DND-41 (cell line): ENCODE measurements around the gene ATP9A.

Experiments used
- ATAC-seq: fragments of 200-7000 bp; cut with Tn5 transposase; 3 replicates; pipeline ENCODE4 v1.9.1; 2021; ENCODE audit warnings: low read depth; ENCODE audit not compliant: insufficient read depth
- DNase-seq: peaks from one replicate; pipeline ENCODE4 v3.0.0-alpha.2; 2020
- H2AFZ ChIP-seq: 2 replicates; pipeline ENCODE4 v1.6.0; 2012; ENCODE audit warnings: low read depth, low read length
- H3K27ac ChIP-seq: 2 replicates; pipeline ENCODE4 v1.5.1; 2012; ENCODE audit warnings: low read length, inconsistent platforms
- H3K27me3 ChIP-seq: fragments of 200-600 bp; sonication (generic); 2 replicates; pipeline ENCODE4 v1.6.0; 2012; ENCODE audit warnings: low read length, mild to moderate bottlenecking, inconsistent platforms; ENCODE audit not compliant: insufficient read depth, poor library complexity
- H3K36me3 ChIP-seq: 2 replicates; pipeline ENCODE4 v1.5.1; 2012; ENCODE audit warnings: low read length, inconsistent platforms; ENCODE audit not compliant: insufficient read depth
- H3K4me1 ChIP-seq: 2 replicates; pipeline ENCODE4 v1.5.1; 2012; ENCODE audit warnings: mild to moderate bottlenecking, low read length; ENCODE audit not compliant: insufficient read depth
- H3K4me2 ChIP-seq: 2 replicates; pipeline ENCODE4 v1.6.0; 2012; ENCODE audit warnings: mild to moderate bottlenecking, moderate library complexity, low read length, inconsistent platforms; ENCODE audit not compliant: insufficient read depth
- H3K4me3 ChIP-seq, 2 experiments: fragments of 200-600 bp in 1 of 2; shearing (Covaris generic) in 1 of 2; 2 replicates each; pipeline ENCODE4 v1.5.1; 2012 to 2016; ENCODE audit warnings: inconsistent platforms in 2 of 2, low read length in 2 of 2, mild to moderate bottlenecking in 2 of 2, low read depth in 1 of 2, moderate library complexity in 1 of 2
- H3K79me2 ChIP-seq: 2 replicates; pipeline ENCODE4 v1.6.0; 2012; ENCODE audit warnings: low read length, inconsistent platforms; ENCODE audit not compliant: insufficient read depth
- H3K9ac ChIP-seq: 2 replicates; pipeline ENCODE4 v1.6.0; 2012; ENCODE audit warnings: low read depth, mild to moderate bottlenecking, inconsistent platforms, low read length, moderate library complexity
- H3K9me3 ChIP-seq: 2 replicates; pipeline ENCODE4 v1.5.1; 2012; ENCODE audit warnings: low read length, moderate library complexity, mild to moderate bottlenecking, inconsistent platforms; ENCODE audit not compliant: insufficient read depth, severe bottlenecking
- H4K20me1 ChIP-seq: 2 replicates; pipeline ENCODE4 v1.6.0; 2012; ENCODE audit warnings: low read length; ENCODE audit not compliant: insufficient read depth
- EZH2 ChIP-seq: IDR thresholded peaks from 3 replicates; pipeline ENCODE4 v1.6.1; 2012; ENCODE audit warnings: borderline replicate concordance, low read depth, mild to moderate bottlenecking, moderate library complexity, low read length, inconsistent platforms; ENCODE audit not compliant: severe bottlenecking
- TF ChIP-seq, protein P1 (sequence below): IDR thresholded peaks from 2 replicates; pipeline ENCODE4 v1.5.1; 2012; ENCODE audit warnings: borderline replicate concordance, low read length, moderate library complexity, mild to moderate bottlenecking; ENCODE audit not compliant: poor library complexity, severe bottlenecking; ENCODE audit errors: extremely low read depth

The ATP9A gene

DNA sequence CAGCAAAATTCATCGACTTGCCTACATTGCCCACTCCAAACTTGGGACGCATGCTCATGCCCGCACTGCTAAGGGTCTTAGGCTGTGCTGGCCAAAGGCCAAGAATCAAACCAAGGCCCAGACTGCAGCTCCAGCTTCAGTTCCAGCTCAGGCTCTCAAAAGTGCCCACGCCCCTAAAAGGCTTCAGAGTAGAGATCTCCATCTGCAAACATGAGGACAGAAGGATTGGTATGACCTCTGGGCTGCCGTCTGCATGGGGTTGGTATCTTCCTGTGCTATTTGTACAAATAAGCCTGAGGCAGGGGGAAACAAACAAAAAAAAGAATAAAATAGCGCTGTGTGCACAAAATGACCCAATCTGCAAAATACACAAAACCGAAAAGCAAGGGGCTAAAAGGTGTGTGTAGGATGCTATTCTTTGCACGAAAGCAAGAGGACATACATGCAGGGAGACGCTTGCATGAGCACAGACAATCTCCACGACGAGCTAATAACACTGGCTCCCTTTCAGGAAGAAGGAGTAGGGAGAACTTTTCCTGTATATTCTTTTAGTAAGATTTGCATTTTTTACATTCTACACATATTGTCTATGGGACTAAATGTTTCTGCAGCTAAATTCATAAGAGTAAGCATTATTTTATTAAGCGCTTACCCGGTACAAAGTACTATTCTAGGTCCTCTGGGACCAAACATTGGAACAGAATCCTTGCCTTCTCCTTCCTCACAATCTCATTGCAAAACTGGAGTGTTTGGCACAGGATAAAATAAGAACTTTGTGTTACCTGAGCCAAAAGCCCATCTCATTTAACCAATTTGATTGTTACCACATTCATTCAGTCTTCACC lies 33.1 kb downstream of the ATP9A start:
- Histone ChIP-seq H3K27me3 (peaks cover 13% of the 10 kb centered on the region), H3K79me2 (no peaks in the 10 kb centered on the region), H2AFZ (no peak overlapping the region), H3K4me1 (no peaks in the 10 kb centered on the region), H3K9me3 (no peaks in the 10 kb centered on the region), H3K4me3 (no peak overlapping the region), H4K20me1 (no peaks in the 10 kb centered on the region), H3K4me2 (no peak overlapping the region), H3K27ac (no peak overlapping the region), H3K36me3 (no peaks in the 10 kb centered on the region), H3K9ac (no peak overlapping the region)
- TF ChIP-seq EZH2 = no peak
- TF ChIP-seq, protein P1, sequence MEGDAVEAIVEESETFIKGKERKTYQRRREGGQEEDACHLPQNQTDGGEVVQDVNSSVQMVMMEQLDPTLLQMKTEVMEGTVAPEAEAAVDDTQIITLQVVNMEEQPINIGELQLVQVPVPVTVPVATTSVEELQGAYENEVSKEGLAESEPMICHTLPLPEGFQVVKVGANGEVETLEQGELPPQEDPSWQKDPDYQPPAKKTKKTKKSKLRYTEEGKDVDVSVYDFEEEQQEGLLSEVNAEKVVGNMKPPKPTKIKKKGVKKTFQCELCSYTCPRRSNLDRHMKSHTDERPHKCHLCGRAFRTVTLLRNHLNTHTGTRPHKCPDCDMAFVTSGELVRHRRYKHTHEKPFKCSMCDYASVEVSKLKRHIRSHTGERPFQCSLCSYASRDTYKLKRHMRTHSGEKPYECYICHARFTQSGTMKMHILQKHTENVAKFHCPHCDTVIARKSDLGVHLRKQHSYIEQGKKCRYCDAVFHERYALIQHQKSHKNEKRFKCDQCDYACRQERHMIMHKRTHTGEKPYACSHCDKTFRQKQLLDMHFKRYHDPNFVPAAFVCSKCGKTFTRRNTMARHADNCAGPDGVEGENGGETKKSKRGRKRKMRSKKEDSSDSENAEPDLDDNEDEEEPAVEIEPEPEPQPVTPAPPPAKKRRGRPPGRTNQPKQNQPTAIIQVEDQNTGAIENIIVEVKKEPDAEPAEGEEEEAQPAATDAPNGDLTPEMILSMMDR = no peak
- ATAC-seq (no peak), DNase-seq (no peak)

DNA sequence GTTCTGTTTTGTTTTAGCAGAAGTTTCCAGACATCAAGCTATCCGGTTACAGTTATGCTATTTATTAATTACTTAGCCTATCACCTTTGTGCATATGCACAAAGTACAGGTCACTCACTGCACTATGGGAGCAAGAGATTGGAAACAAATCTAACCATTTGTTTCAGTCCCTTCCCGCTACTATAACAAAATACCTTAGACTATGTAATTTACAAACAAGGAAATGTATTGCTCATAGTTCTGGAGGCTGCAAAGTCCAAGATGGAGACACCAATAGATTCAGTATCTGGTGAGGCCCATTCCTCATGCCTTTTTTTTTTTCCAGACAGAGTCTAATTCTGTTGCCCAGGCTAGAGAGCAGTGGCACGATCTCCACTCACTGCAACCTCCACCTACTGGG lies 35.1 kb downstream of the ATP9A start:
- Histone ChIP-seq H3K4me1 (no peaks in the 10 kb centered on the region), H3K9me3 (no peaks in the 10 kb centered on the region), H3K4me2 (no peak overlapping the region), H3K27me3 (peaks cover 13% of the 10 kb centered on the region), H3K79me2 (no peaks in the 10 kb centered on the region), H4K20me1 (no peaks in the 10 kb centered on the region), H3K27ac (no peak overlapping the region), H2AFZ (no peak overlapping the region), H3K4me3 (no peak overlapping the region), H3K36me3 (no peaks in the 10 kb centered on the region), H3K9ac (no peak overlapping the region)
- no peak for DNase-seq
- no peak for TF ChIP-seq EZH2
- TF ChIP-seq, protein P1 = no peak
- ATAC-seq = no peak

DNA sequence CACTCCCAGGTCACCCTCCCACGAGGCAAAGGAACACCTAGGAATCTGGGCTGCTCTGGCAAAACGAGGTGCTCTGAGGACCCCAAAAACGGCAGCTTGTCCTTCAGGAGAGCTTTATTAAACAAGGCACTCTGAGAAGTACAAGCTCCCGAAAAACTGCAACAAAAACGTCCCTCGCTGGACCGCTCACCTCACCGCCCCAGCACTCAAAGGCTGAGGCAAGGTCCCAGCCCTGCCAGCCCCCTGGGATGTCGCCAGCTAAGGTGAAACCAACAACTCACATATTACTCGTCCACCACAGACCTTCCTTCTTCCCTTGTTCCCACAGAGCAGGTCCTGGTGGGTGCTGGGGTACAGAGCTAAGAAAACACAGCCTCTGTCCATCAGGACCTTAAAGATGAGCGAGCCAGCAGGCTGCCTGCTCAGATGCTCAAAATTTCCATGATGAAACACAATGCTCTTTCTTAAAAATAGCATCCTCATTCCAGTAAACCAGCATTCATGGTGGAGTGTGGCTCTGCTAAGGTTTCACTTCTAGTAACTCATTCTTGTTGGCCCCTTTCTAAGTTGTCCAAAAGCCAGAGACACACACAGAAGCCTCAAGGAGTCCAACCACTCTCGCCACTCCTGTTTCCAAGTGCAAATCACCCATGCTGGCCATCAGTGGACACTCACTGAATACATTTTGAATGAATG lies 35.9 kb downstream of the ATP9A start:
- DNase-seq (no peak), ATAC-seq (no peak)
- peaks cover 13% of the 10 kb centered on the region for H3K27me3 ChIP-seq
- H2AFZ ChIP-seq = no peak overlapping the region
- no peaks in the 10 kb centered on the region for H3K4me1 ChIP-seq
- TF ChIP-seq, protein P1 = no peak
- TF ChIP-seq EZH2 = no peak
- no peaks in the 10 kb centered on the region for H3K36me3 ChIP-seq
- no peaks in the 10 kb centered on the region for H3K79me2 ChIP-seq
- no peak overlapping the region for H3K4me2 ChIP-seq
- no peaks in the 10 kb centered on the region for H4K20me1 ChIP-seq
- no peak overlapping the region for H3K27ac ChIP-seq
- no peak overlapping the region for H3K9ac ChIP-seq
- H3K4me3 ChIP-seq = no peak overlapping the region
- H3K9me3 ChIP-seq = no peaks in the 10 kb centered on the region
